ENCODE measurements around the gene ROGDI.

DNA sequence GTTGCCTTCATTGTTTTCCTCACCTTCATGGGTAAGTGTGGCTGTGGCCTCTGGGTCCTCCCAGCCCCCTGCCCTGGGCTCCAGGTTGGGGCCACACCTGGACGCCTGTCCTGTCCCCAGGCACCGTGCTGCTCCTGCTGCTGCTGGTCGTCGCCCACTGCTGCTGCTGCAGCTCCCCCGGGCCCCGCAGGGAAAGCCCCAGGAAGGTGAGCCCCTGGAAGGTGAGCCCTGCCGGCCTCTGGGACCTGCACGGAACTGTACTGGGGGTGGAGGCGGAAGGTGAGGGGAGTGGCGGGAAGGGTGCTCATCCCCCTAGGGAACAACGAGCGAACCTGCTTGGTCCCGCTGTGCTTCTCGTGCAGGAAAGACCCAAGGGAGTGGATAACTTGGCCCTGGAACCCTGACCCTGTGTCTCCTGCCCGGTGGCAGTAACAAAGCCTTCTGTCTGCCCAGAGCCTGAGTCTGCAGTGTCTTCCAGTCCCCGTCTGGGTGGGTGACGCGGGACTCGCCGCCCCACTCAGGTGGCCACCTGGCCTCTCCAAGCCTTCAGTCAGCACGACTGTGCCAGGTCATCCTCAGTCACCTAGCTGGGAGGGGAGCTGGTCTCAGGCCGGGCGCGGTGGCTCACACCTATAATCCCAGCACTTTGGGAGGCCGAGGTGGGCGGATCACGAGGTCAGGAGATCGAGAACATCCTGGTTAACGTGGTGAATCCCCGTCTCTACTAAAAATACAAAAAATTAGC, 6.4 kb downstream of the ROGDI start:
- TF ChIP-seq EZH2 (IDR thresholded peaks at IDR 0.05; ENCODE audit: insufficient read depth, poor library complexity, severe bottlenecking), result no peak
- no peak for TF ChIP-seq EZH2phosphoT487 (IDR thresholded peaks at IDR 0.05; ENCODE audit: insufficient read depth, low read depth)
